ENCODE data around the gene PLD1. TPM values are rescaled to one million over a fixed set of nuclear protein-coding genes. Genes with fewer than 3 reads are reported as not detected.

The PLD1 gene
- total and polyA plus RNA-seq, 2 of the 8 experiments (the other 6 are each of a cell fraction or from before 2014, with no cell fraction given): 1.2 to 2.6 TPM

DNA sequence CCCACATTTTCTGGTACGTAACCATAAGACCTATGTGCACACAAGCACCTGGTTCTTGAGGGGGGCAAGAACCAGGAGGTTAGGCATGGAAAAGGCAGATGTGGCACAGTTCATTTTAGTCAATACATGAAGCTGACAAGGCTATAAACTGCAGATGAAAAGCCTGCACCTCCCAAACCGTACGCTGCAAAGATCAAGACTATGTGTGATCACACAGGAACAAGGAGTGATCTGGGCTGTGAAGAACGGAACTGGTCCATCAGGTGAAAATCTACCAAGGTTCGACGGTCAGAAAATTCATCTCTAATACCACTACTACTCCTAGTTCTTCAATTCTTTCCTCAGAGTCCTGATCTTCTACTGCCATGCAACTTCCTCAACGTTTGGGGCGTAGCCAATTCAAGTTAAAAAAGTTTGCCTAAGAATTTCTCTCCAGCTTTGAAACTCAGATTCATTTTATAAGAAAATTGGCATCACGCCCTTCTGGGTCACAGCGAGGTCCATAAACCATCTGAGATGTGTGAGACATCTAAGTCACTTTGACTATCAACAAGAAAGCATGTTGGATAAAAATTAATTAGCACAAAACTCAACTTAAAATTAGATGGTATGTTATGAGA, 41.9 kb downstream of the PLD1 start:
- DNase-seq (ENCODE audit: low read depth in 1 of 2, low spot score in 2 of 2) (no peak), FAIRE-seq (no peak)
- 91% methylated on average over 10 of the region's 10 CpGs; no CpG with 5 or more reads in 1 of the 2 experiments for WGBS, 2 experiments (ENCODE audit: extremely low coverage in 1 of 2, insufficient coverage in 1 of 2, insufficient read length in 1 of 2, insufficient replicate concordance in 2 of 2, low coverage in 1 of 2, low lambda C conversion rate in 2 of 2, missing lambda C conversion rate in 1 of 2)
- no peaks in the 10 kb centered on the region for H3K27me3 ChIP-seq (replicated peaks in 1 of 4; ENCODE audit: control insufficient read depth in 3 of 4, extremely low read depth in 1 of 4, insufficient read depth in 3 of 4, low read length in 3 of 4)
- H2AFZ ChIP-seq (ENCODE audit: low read length): no peak overlapping the region
- H2BK20ac ChIP-seq (ENCODE audit: low read length): no peak overlapping the region
- H2BK5ac ChIP-seq (ENCODE audit: low read depth, low read length): no peak overlapping the region
- no peak overlapping the region for H2BK15ac ChIP-seq (ENCODE audit: low read length)
- H3K36me3 ChIP-seq (ENCODE audit: control insufficient read depth in 2 of 4, insufficient read depth in 4 of 4, low read length in 3 of 4): no peaks in the 10 kb centered on the region
- TF ChIP-seq GABPA (IDR thresholded peaks at IDR 0.05; ENCODE audit: borderline replicate concordance, insufficient read depth, low read length) (no peak), CREB1 (IDR thresholded peaks at IDR 0.05) (no peak), CBX5 (IDR thresholded peaks at IDR 0.05; ENCODE audit: low read depth, low read length) (no peak), JUND (IDR thresholded peaks at IDR 0.05; ENCODE audit: low read length) (no peak), RNF2 (IDR thresholded peaks at IDR 0.05; ENCODE audit: borderline replicate concordance, low read depth, low read length, missing control alignments, poor library complexity, severe bottlenecking) (no peak), RXRA (IDR thresholded peaks at IDR 0.05; ENCODE audit: insufficient read depth, low read depth, low read length) (no peak), POU5F1 (IDR thresholded peaks at IDR 0.05; ENCODE audit: low read depth, low read length) (no peak), SP1 (IDR thresholded peaks at IDR 0.05; ENCODE audit: low read depth, low read length) (no peak), KDM4A (IDR thresholded peaks at IDR 0.05; ENCODE audit: low read depth, low read length, severe bottlenecking) (no peak)
- no peak overlapping the region for H3K56ac ChIP-seq (replicated peaks; ENCODE audit: insufficient read length, low read depth, low read length)
- H3K79me2 ChIP-seq (ENCODE audit: control insufficient read depth in 1 of 2, insufficient read depth in 2 of 2, low read length in 2 of 2): no peaks in the 10 kb centered on the region
- POLR2A ChIA-PET (ENCODE audit: partially characterized antibody): no interaction called here
- no peak overlapping the region for H3K18ac ChIP-seq (ENCODE audit: extremely low read depth, low read length)
- H3K4me2 ChIP-seq (ENCODE audit: insufficient read depth in 1 of 2, low read depth in 2 of 2, low read length in 2 of 2): no peak overlapping the region
- no peaks in the 10 kb centered on the region for H3K23me2 ChIP-seq (ENCODE audit: low read depth, low read length)
- no peak overlapping the region for H2AK5ac ChIP-seq (ENCODE audit: low read depth, low read length)
- H3K27ac ChIP-seq (ENCODE audit: low read depth, low read length): no peak overlapping the region
- no peaks in the 10 kb centered on the region for H3K79me1 ChIP-seq (ENCODE audit: low read depth, low read length)
- H2BK120ac ChIP-seq (replicated peaks; ENCODE audit: low read depth, low read length): no peak overlapping the region
- no peak overlapping the region for H2BK12ac ChIP-seq (ENCODE audit: low read depth, low read length)
- no peak overlapping the region for H3K14ac ChIP-seq (ENCODE audit: insufficient read length)
- H4K5ac ChIP-seq (ENCODE audit: insufficient read length, low read depth, low read length): no peak overlapping the region
- CTCF ChIA-PET (ENCODE audit: partially characterized antibody): interaction anchor here (0.6 to 2.0 kb wide), 7 partner anchors 11 to 807 kb away, joined by 3 to 7 read pairs (median 3); no protein-coding TSS in a partner anchor
- no peak overlapping the region for H3K4me3 ChIP-seq (ENCODE audit: extremely low read depth in 1 of 4, insufficient read depth in 2 of 4, low read depth in 3 of 4, low read length in 4 of 4)
- no peak overlapping the region for H3K4ac ChIP-seq (replicated peaks; ENCODE audit: insufficient read length, low read depth, low read length)
- no peak overlapping the region for H3K9ac ChIP-seq (replicated peaks in 1 of 4; ENCODE audit: extremely low read depth in 1 of 4, low read depth in 3 of 4, low read length in 3 of 4)
- no peak overlapping the region for H3K23ac ChIP-seq (ENCODE audit: insufficient read length)
- peaks cover 0 to 5% (median under 1%) of the 10 kb centered on the region in 4 experiments; a peak in 3 of 7 replicates for H3K4me1 ChIP-seq (replicated peaks in 1 of 4; ENCODE audit: control insufficient read depth in 3 of 4, insufficient read depth in 4 of 4, low read length in 3 of 4)
- H4K20me1 ChIP-seq (replicated peaks in 1 of 2; ENCODE audit: control insufficient read depth in 1 of 2, insufficient read depth in 2 of 2, low read length in 2 of 2): no peaks in the 10 kb centered on the region
- no peaks in the 10 kb centered on the region for H3K9me3 ChIP-seq (ENCODE audit: insufficient read depth in 2 of 2, low read depth in 1 of 2, low read length in 1 of 2)
- H4K8ac ChIP-seq (ENCODE audit: extremely low read depth, insufficient read depth, low read length): no peak overlapping the region
- H4K91ac ChIP-seq (replicated peaks; ENCODE audit: insufficient read length, low read length): no peak overlapping the region

All from H1 (cell line).